Hematopoietic multipotent progenitor cell treated with erythropoietin and hydrocortisone succinate and interleukin-3 and kit ligand, for 15 days (in vitro differentiated cells): Measurements from ENCODE around the gene CORO6.

ENCODE experiments used
- DNase-seq: peaks from one replicate; pipeline ENCODE4 v3.0.0-alpha.2; 2015; ENCODE audit warnings: low spot score

CORO6 gene

GRCh38 chr17:29590411-29591145 is 32.1 kb downstream of the CORO6 start:
- DNase-seq: no peak

DNA sequence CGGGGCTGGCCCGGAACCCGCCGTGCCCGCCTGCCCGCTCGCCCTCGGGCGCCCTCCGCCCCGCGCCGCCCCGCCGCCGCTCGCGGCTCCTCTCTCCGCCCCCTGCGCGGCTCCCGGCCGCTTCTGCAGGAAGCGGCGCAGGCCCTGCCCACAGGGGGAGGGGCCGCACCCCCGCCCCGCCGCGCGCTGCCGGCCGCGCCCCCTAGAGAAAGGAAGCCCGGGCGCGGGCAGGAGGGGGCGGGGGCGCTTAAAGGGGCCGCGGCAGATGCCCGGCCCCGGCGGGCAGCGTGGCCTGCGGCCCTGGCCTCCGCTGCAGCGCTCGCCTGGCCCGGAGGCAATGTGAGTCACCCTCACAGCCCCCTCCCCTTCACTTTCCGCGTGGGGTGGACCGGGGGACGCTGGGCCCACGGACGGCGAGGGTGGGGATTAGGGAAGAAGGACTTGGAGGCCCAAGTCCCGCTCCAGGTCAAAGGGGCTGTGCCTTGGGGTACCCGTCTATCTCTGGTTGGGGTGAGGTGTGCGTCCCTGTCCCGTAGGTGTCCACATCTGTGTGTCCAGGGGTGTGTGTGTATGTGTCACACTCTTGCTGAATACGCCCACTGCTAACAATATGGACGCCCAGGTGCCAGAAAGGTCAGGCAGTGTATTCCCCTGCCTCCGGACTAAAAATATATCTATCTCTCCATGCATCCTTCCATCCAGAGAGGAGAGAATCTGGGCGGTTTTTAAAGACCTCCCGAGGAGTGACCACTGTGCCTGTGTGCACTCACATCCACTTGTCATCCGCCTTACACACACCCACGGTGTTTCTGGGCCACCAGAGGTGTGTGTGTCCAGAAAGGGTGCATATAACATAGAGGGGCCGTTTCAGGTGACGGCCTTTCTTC is 32.9 kb downstream of the CORO6 start, which contains the start of gene GIT1:
GIT1 (minus strand) TSS at position 125 of the 887 bp plus-strand sequence. CDS start 270 bp downstream, outside the sequence.
- DNase-seq: peak; percentile 70

- DNase-seq: no peak
These were observed 33.9 kb downstream of the CORO6 start for GRCh38 chr17:29588562-29589411.

DNA sequence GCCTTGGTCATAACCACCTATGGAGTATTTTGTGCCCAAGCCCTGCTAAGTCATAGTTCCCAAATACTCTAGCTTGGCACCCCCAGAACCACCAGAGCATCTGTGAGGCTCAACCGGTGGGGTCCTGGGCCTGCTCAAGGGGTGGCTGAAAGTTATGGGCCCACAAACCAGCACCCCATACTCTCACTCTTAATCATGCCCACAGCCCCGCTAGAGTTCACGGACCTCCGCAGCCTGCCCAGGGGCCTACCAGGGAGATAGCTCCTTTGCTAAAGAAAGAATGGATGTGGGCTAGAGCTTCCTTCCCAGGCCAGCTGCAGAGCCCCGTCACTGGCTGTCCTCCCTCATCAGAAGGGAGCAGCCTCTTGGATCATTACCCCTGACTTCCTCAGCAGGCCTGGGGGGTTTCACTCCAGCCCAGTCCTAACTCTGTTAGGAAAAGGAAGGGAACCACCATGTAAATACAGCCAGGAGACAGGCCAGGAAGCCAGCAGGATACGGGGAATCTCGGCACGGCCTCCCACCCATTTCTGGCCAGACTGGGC is 34.6 kb downstream of the CORO6 start:
- no peak for DNase-seq

DNA sequence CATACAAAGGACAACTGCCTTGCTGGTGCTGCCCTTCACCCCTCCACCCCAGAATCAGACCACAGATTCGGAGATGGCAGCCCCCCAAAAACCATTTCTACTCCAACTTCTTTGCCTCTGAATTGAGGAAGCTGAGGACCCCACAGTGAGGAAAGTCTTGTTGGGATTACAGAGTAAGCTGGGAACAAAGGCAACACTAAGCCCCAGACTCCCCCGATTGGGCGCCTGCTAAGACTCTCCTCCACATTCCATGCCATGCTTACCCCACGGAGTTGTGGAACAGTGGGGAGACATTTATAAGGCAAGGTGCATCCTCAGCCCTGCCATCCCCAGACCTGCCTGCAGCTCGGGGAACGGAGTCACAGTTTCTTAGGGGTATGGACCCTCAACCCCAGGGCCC is 35.1 kb downstream of the CORO6 start:
- no peak for DNase-seq

GRCh38 chr17:29586676-29587469 is 35.8 kb downstream of the CORO6 start:
- DNase-seq: no peak

GRCh38 chr17:29585080-29585751 is 37.5 kb downstream of the CORO6 start:
- DNase-seq: no peak

GRCh38 chr17:29584452-29585079 is 38.1 kb downstream of the CORO6 start:
- no peak for DNase-seq

DNA sequence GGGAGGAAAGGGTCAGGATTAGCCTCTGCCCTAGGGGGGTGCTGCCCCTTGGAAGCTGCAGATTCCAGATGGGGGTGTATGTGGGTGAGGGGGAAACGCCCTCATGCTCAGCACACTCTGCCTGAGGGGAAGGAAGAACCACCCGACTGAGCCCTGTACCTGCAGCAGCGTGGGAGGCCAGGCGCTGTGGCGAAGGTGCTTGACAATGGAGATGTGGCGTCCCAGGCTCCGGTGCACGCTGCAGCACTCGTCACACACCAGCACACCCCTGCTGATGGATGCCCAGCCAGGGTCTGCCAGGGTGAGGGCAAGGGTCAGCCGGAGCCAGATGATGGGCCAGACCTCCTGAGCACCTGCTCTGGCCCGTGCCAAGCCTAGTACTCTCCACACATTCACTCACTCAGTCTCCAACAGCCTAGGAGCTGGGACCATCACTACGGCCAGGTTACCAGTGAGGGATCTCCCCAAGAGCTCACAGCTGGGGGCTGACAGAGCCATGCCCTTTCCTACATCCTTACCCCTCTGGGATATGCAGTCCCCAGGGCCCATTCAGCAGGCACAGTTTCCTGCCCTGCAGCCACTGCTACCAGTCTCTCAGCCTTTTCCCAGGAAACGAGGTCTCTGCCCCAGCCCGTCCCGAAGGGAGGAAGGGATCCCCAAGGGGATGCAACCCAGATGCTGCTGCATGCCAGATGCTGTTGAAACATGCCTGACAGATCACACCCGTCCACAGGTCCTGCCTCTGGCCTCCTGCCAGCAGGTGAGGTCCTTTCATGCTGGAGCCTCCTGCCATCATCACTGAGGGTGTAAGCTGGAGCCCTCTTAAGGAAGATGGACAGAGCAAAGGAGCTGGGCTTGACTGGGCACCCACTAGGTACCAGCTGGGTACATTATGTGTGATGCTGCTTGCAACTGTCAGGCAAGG is 39.1 kb downstream of the CORO6 start:
- no peak for DNase-seq

DNA sequence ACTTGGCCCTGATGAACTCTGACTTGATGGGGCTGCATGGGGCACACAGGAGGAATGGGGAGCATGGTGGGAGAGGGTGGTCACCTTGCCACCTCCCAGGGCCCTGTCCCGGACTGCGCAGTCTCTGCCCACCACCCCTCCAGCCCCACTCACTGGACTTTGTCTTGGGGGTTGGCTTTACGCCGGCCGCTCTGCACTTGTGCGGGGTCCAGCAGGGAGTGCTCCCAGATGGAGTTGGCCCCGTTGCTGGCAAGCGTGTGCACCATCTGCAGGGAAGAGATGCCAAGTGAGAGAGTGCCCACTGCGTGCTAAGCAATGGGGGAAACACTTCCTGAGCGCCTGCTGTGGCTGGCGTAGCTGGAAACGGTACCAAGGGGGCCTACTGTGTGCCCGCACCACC is 39.9 kb downstream of the CORO6 start:
- DNase-seq: no peak

DNA sequence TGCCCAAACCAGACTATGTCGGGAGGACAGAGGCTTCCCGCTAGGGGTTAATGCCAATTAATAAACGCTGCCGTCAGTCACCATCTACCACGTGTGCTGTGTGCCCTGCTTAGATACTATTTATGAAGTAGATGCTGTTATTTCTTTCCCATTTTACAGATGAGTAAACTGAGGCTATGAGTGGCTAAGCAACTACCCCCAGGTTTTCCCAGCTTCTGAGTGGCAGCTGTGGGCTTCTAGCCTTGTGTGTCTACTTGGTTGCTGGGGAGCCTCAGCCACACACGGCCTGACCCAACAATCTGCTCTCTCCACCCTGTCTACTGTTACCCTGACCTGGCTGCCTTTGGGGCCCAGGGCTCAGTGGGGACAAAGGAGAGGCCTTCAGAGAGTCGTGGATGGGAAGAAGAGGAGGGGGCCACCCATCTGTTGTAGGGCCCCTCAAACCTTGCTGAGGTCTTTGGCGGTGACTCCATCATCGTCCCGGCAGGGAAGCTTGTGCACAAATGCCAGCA is 40.4 kb downstream of the CORO6 start:
- DNase-seq: no peak

GRCh38 chr17:29581583-29582253 is 41.0 kb downstream of the CORO6 start:
- DNase-seq: no peak

DNA sequence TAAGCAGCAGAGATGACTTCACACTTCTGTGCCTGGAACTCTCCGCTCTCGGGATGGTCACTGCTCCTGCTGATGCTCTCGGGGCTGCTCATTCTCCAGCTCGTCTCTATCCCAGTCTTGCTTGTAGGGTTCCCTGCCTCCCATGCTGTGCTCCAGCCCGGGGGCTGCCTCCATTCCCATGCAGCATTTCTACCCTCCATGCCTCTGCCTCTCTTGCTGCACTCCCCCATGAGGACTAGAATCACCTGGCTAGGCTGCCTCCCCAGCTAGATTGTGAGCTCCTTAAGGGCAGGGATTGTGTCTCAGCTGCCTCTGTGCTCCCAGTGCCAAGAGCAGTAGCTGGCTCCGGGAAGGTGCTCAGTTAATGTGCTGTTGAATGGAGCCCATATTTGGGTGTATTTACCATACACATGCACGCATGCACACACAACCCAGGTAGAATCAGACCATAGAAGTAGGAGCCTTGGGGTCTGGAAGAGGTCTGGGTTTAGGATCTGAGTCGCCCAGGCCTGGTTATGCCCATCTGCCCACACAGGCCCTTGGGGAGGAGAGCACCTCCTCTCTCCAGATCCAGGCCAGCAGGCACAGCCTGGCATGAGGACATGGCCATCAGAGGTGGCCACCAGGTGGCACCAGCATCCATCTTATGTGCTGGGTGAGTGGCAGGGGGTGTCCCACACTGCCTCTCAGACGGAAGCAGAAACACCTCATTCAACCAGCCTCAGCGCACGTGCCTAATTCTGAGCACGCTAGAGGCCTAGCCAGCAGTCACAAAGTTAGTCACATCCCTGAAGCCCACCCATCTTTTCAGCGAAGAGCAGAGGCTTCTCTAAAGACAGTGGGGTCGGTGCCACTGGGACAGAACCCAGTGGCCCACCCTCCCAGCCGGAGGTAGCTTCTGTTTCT is 42.6 kb downstream of the CORO6 start:
- DNase-seq: peak; percentile 64

- DNase-seq: no peak
These were observed 43.9 kb downstream of the CORO6 start for GRCh38 chr17:29578626-29579485.

DNA sequence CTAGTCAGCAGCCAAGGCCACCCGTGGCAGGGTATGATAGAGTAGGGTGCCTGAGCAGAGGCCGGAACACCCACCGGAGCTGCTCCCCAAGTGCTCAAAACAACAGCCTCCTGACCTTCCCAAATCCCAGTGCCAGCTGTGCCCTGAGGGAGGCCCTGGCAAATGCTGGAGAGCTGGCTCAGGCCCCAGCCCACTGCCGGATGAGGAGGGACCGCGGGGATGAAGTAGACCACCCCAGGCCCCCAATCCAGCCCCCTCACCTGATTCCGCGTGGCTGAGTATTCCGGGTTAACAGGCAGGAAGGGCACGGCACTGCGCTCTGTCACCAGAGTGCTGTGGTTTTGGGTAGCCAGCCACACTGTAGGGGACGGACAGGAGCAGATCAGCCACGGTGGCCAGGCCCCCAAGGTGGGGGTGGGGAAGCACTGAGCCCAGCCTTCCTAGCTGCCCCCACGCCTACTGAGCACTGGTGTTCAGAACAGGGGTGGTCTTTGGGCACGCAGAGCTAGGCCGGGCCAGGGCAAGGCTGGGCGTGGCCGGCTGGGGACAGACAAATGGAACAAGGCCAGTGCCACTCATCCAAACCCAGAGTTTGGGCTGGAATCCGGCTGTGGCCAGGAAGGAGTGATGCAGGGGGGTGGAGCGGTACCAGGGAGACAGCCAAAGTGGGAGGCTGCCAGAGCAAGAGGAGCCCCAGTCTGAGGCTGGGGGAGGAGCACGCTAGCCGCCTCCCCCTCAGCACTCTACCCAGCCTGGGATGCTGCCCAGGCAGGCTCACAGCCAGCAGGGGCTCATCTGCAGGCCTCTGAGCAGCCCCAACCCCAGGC is 45.1 kb downstream of the CORO6 start:
- no peak for DNase-seq
